Left cardiac atrium (tissue), 4 donors: ENCODE measurements around the gene LXN. TPM values are rescaled to one million over a fixed set of nuclear protein-coding genes. Genes with fewer than 3 reads are reported as not detected.

Experiments used
- ATAC-seq, 2 donors: fragments of 200-7000 bp; cut with Tn5 transposase; one replicate each; pipeline ENCODE4 v1.9.1; 2020; ENCODE audit warnings: mild to moderate bottlenecking in 2 of 2, moderate library complexity in 2 of 2
- DNase-seq: peaks from one replicate; pipeline ENCODE4 v3.0.0-alpha.2; 2020
- intact Hi-C, 2 donors: fragments of 100-400 bp; cut with DNase I; formaldehyde crosslinking; loops; one replicate each; pipeline versions ENCODE4 v1.14.1 to v1.15.1; 2022 to 2023
- total RNA-seq, 2 donors: library from RNA; stranded (reverse); fragmentation: NEBNext Ultra II Directional; extraction: Animal tissue kit (Norgen Biotek cat#: 25700); gene quantifications; one replicate each; pipeline ENCODE4 v1.2.1, GENCODE V29; 2021
- donor health status: DM: no; HTN: yes; CAD: no.
- donor health status: DM: no; HTN: yes; CAD: no; lungs with severe emphysema.
- donor health status: DM: yes; HTN: yes; CAD: no.
- donor health status: Dilated cardiomyopathy.

Gene LXN
- total RNA-seq, 2 donors from 2014 or later = 5.7 to 15.3 TPM

- no peak for DNase-seq
- no peak for ATAC-seq
- intact Hi-C loops = no loop called here
Measured at GRCh38 chr3:158617982-158618875, 54.2 kb downstream of the LXN start.

Other genes with a start within 250 kb of the LXN start
- 100 to 1,000 TPM; 126 to 199 TPM for gene MLF1, start 101.5 kb downstream of the LXN start, total RNA-seq
- gene GFM1, start 28.1 kb downstream of the LXN start, total RNA-seq = 10 to 100 TPM; 41.9 to 50.9 TPM
- gene RARRES1, start 59.8 kb upstream of the LXN start, total RNA-seq = 100 to 1,000 TPM in 1 of 2 donors, 10 to 100 TPM in 1; 44.8 to 117 TPM
- 10 to 100 TPM; 42.6 to 47.4 TPM for gene MFSD1, start 129.4 kb upstream of the LXN start, total RNA-seq